ENCODE data around the gene IFITM5.
A peak's percentile ranks its signal among the peaks of the same experiment; 100 is the strongest.

IFITM5 gene

GRCh38 chr11:256952-257737, 42.2 kb downstream of the IFITM5 start:
- CTCF ChIA-PET: interaction anchor here (1.2 to 1.3 kb wide), 3 partner anchors 10 to 104 kb away, joined by 4 to 5 read pairs (median 4); no protein-coding TSS in a partner anchor

GRCh38 chr11:255816-256215, 43.5 kb downstream of the IFITM5 start:
- CTCF ChIA-PET: no interaction called here
- POLR2A ChIA-PET: no interaction called here
- TF ChIP-seq CTCF (IDR thresholded peaks at IDR 0.05; ENCODE audit: control extremely low read depth, extremely low read depth, low read depth, missing control alignments): no peak
- DNase-seq (ENCODE audit: extremely low spot score): no peak

More at GRCh38 chr11:256952-257737, 42.2 kb downstream of the IFITM5 start:
- DNase-seq (ENCODE audit: extremely low spot score): peak; percentile 66
- TF ChIP-seq CTCF (IDR thresholded peaks at IDR 0.05; ENCODE audit: control extremely low read depth, extremely low read depth, low read depth, missing control alignments): no peak
- POLR2A ChIA-PET: interaction anchor here (0.5 kb wide), 1 partner anchor 9 kb away, joined by 3 read pairs; no protein-coding TSS in a partner anchor

GRCh38 chr11:255176-255575, 44.1 kb downstream of the IFITM5 start:
- DNase-seq (ENCODE audit: extremely low spot score): no peak
- TF ChIP-seq CTCF (IDR thresholded peaks at IDR 0.05; ENCODE audit: control extremely low read depth, extremely low read depth, low read depth, missing control alignments): no peak
- ChIA-PET POLR2A (no interaction called here), CTCF (interaction anchor here (1.4 kb wide), 1 partner anchor 11 kb away, joined by 5 read pairs; no protein-coding TSS in a partner anchor)

- POLR2A ChIA-PET: no interaction called here
- DNase-seq (ENCODE audit: extremely low spot score): no peak
- no peak for TF ChIP-seq CTCF (IDR thresholded peaks at IDR 0.05; ENCODE audit: control extremely low read depth, extremely low read depth, low read depth, missing control alignments)
- CTCF ChIA-PET: interaction anchor here (1.5 to 2.0 kb wide), 2 partner anchors 28 to 110 kb away, joined by 3 to 12 read pairs; no protein-coding TSS in a partner anchor
Observed at GRCh38 chr11:253886-254270, 45.4 kb downstream of the IFITM5 start.

- POLR2A ChIA-PET: no interaction called here
- TF ChIP-seq CTCF (IDR thresholded peaks at IDR 0.05; ENCODE audit: control extremely low read depth, extremely low read depth, low read depth, missing control alignments): no peak
- no peak for DNase-seq (ENCODE audit: extremely low spot score)
- CTCF ChIA-PET: interaction anchor here (1.5 to 2.0 kb wide), 3 partner anchors 29 to 110 kb away, joined by 3 to 12 read pairs (median 4); no protein-coding TSS in a partner anchor
Observed at GRCh38 chr11:253160-253885, 46.0 kb downstream of the IFITM5 start.

GRCh38 chr11:252666-253065, 46.7 kb downstream of the IFITM5 start:
- TF ChIP-seq CTCF (IDR thresholded peaks at IDR 0.05; ENCODE audit: control extremely low read depth, extremely low read depth, low read depth, missing control alignments): no peak
- CTCF ChIA-PET: interaction anchor here (1.5 to 2.5 kb wide), 5 partner anchors 23 to 111 kb away, joined by 3 to 14 read pairs (median 10); no protein-coding TSS in a partner anchor
- POLR2A ChIA-PET: no interaction called here
- no peak for DNase-seq (ENCODE audit: extremely low spot score)
